ENCODE measurements around the gene TLR6.

The TLR6 gene

GRCh38 chr4:38803833-38804653 lies 52.6 kb downstream of the TLR6 start:
- Histone ChIP-seq H3K4me3 (ENCODE audit: low read depth in 1 of 2, low read length in 2 of 2) (peak overlapping the region; percentile 47 to 61), H3K4me1 (ENCODE audit: control insufficient read depth in 1 of 2, insufficient read depth in 2 of 2, low read length in 2 of 2) (peaks cover 0 to 13% of the 10 kb centered on the region in 2 donors)

GRCh38 chr4:38802561-38803355 lies 53.9 kb downstream of the TLR6 start:
- peak overlapping the region; percentile 40 to 47 for H3K4me3 ChIP-seq (ENCODE audit: low read depth in 1 of 2, low read length in 2 of 2)
- H3K9me3 ChIP-seq (ENCODE audit: control insufficient read depth in 1 of 2, low read length in 2 of 2), result no peaks in the 10 kb centered on the region
- H3K27me3 ChIP-seq (ENCODE audit: low read depth, low read length), result no peaks in the 10 kb centered on the region
- H3K27ac ChIP-seq (ENCODE audit: low read length), result no peak overlapping the region
- peaks cover 27 to 31% of the 10 kb centered on the region in 2 donors for H3K36me3 ChIP-seq (ENCODE audit: control insufficient read depth in 1 of 2, insufficient read depth in 2 of 2, low read length in 2 of 2)
- H3K4me1 ChIP-seq (ENCODE audit: control insufficient read depth in 1 of 2, insufficient read depth in 2 of 2, low read length in 2 of 2), result peaks cover 0 to 13% of the 10 kb centered on the region in 2 donors

More at GRCh38 chr4:38803833-38804653, 52.6 kb downstream of the TLR6 start:
- Histone ChIP-seq H3K27ac (ENCODE audit: low read length) (peak overlapping the region; percentile 80), H3K27me3 (ENCODE audit: low read depth, low read length) (no peaks in the 10 kb centered on the region), H3K36me3 (ENCODE audit: control insufficient read depth in 1 of 2, insufficient read depth in 2 of 2, low read length in 2 of 2) (peaks cover 14 to 18% of the 10 kb centered on the region in 2 donors), H3K9me3 (ENCODE audit: control insufficient read depth in 1 of 2, low read length in 2 of 2) (no peaks in the 10 kb centered on the region)

- H3K4me3 ChIP-seq (ENCODE audit: low read depth in 1 of 2, low read length in 2 of 2), result peak overlapping the region in 1 of 2 donors; percentile 27
- H3K9me3 ChIP-seq (ENCODE audit: control insufficient read depth in 1 of 2, low read length in 2 of 2), result no peaks in the 10 kb centered on the region
- no peak overlapping the region for H3K27ac ChIP-seq (ENCODE audit: low read length)
- no peaks in the 10 kb centered on the region for H3K27me3 ChIP-seq (ENCODE audit: low read depth, low read length)
- peaks cover 0 to 13% of the 10 kb centered on the region in 2 donors for H3K4me1 ChIP-seq (ENCODE audit: control insufficient read depth in 1 of 2, insufficient read depth in 2 of 2, low read length in 2 of 2)
- H3K36me3 ChIP-seq (ENCODE audit: control insufficient read depth in 1 of 2, insufficient read depth in 2 of 2, low read length in 2 of 2), result peaks cover 30 to 35% of the 10 kb centered on the region in 2 donors
Observed at GRCh38 chr4:38800961-38801450, 55.6 kb downstream of the TLR6 start.

- no peaks in the 10 kb centered on the region for H3K27me3 ChIP-seq (ENCODE audit: low read depth, low read length)
- H3K27ac ChIP-seq (ENCODE audit: low read length), result no peak overlapping the region
- peaks cover 0 to 8% of the 10 kb centered on the region in 2 donors for H3K4me1 ChIP-seq (ENCODE audit: control insufficient read depth in 1 of 2, insufficient read depth in 2 of 2, low read length in 2 of 2)
- H3K36me3 ChIP-seq (ENCODE audit: control insufficient read depth in 1 of 2, insufficient read depth in 2 of 2, low read length in 2 of 2), result peaks cover 30 to 35% of the 10 kb centered on the region in 2 donors
- H3K9me3 ChIP-seq (ENCODE audit: control insufficient read depth in 1 of 2, low read length in 2 of 2), result no peaks in the 10 kb centered on the region
- peak overlapping the region in 1 of 2 donors; percentile 27 for H3K4me3 ChIP-seq (ENCODE audit: low read depth in 1 of 2, low read length in 2 of 2)
Observed at GRCh38 chr4:38800366-38800765, 56.3 kb downstream of the TLR6 start.

- H3K4me1 ChIP-seq (ENCODE audit: control insufficient read depth in 1 of 2, insufficient read depth in 2 of 2, low read length in 2 of 2), result no peaks in the 10 kb centered on the region
Observed at GRCh38 chr4:38795087-38795486, 61.5 kb downstream of the TLR6 start.

GRCh38 chr4:38794051-38794450 lies 62.6 kb downstream of the TLR6 start:
- Histone ChIP-seq H3K27ac (ENCODE audit: low read length) (no peak overlapping the region), H3K4me1 (ENCODE audit: control insufficient read depth in 1 of 2, insufficient read depth in 2 of 2, low read length in 2 of 2) (no peaks in the 10 kb centered on the region), H3K27me3 (ENCODE audit: low read depth, low read length) (no peaks in the 10 kb centered on the region), H3K4me3 (ENCODE audit: low read depth in 1 of 2, low read length in 2 of 2) (no peak overlapping the region), H3K9me3 (ENCODE audit: control insufficient read depth in 1 of 2, low read length in 2 of 2) (peaks cover 0 to 2% of the 10 kb centered on the region in 2 donors), H3K36me3 (ENCODE audit: control insufficient read depth in 1 of 2, insufficient read depth in 2 of 2, low read length in 2 of 2) (peaks cover 16% of the 10 kb centered on the region in 2 donors)

More at GRCh38 chr4:38795087-38795486, 61.5 kb downstream of the TLR6 start:
- Histone ChIP-seq H3K36me3 (ENCODE audit: control insufficient read depth in 1 of 2, insufficient read depth in 2 of 2, low read length in 2 of 2) (peaks cover 25 to 27% of the 10 kb centered on the region in 2 donors), H3K27me3 (ENCODE audit: low read depth, low read length) (no peaks in the 10 kb centered on the region), H3K9me3 (ENCODE audit: control insufficient read depth in 1 of 2, low read length in 2 of 2) (no peaks in the 10 kb centered on the region), H3K27ac (ENCODE audit: low read length) (no peak overlapping the region), H3K4me3 (ENCODE audit: low read depth in 1 of 2, low read length in 2 of 2) (no peak overlapping the region)

- Histone ChIP-seq H3K4me1 (ENCODE audit: control insufficient read depth in 1 of 2, insufficient read depth in 2 of 2, low read length in 2 of 2) (no peaks in the 10 kb centered on the region), H3K9me3 (ENCODE audit: control insufficient read depth in 1 of 2, low read length in 2 of 2) (peaks cover 0 to 2% of the 10 kb centered on the region in 2 donors), H3K27me3 (ENCODE audit: low read depth, low read length) (no peaks in the 10 kb centered on the region), H3K27ac (ENCODE audit: low read length) (peak overlapping the region; percentile 26), H3K4me3 (ENCODE audit: low read depth in 1 of 2, low read length in 2 of 2) (no peak overlapping the region), H3K36me3 (ENCODE audit: control insufficient read depth in 1 of 2, insufficient read depth in 2 of 2, low read length in 2 of 2) (no peaks in the 10 kb centered on the region)
Observed at GRCh38 chr4:38791010-38791409, 65.6 kb downstream of the TLR6 start.

- Histone ChIP-seq H3K9me3 (ENCODE audit: control insufficient read depth in 1 of 2, low read length in 2 of 2) (peaks cover 0 to 2% of the 10 kb centered on the region in 2 donors), H3K4me3 (ENCODE audit: low read depth in 1 of 2, low read length in 2 of 2) (no peak overlapping the region), H3K27ac (ENCODE audit: low read length) (no peak overlapping the region), H3K27me3 (ENCODE audit: low read depth, low read length) (no peaks in the 10 kb centered on the region), H3K4me1 (ENCODE audit: control insufficient read depth in 1 of 2, insufficient read depth in 2 of 2, low read length in 2 of 2) (no peaks in the 10 kb centered on the region), H3K36me3 (ENCODE audit: control insufficient read depth in 1 of 2, insufficient read depth in 2 of 2, low read length in 2 of 2) (no peaks in the 10 kb centered on the region)
Observed at GRCh38 chr4:38788317-38788716, 68.3 kb downstream of the TLR6 start.

- Histone ChIP-seq H3K27me3 (ENCODE audit: low read depth, low read length) (no peaks in the 10 kb centered on the region), H3K9me3 (ENCODE audit: control insufficient read depth in 1 of 2, low read length in 2 of 2) (peaks cover 0 to 2% of the 10 kb centered on the region in 2 donors), H3K36me3 (ENCODE audit: control insufficient read depth in 1 of 2, insufficient read depth in 2 of 2, low read length in 2 of 2) (no peaks in the 10 kb centered on the region), H3K4me3 (ENCODE audit: low read depth in 1 of 2, low read length in 2 of 2) (no peak overlapping the region), H3K27ac (ENCODE audit: low read length) (no peak overlapping the region), H3K4me1 (ENCODE audit: control insufficient read depth in 1 of 2, insufficient read depth in 2 of 2, low read length in 2 of 2) (no peaks in the 10 kb centered on the region)
Observed at GRCh38 chr4:38787693-38788092, 68.9 kb downstream of the TLR6 start.

- no peaks in the 10 kb centered on the region for H3K36me3 ChIP-seq (ENCODE audit: control insufficient read depth in 1 of 2, insufficient read depth in 2 of 2, low read length in 2 of 2)
- no peak overlapping the region for H3K27ac ChIP-seq (ENCODE audit: low read length)
- H3K4me1 ChIP-seq (ENCODE audit: control insufficient read depth in 1 of 2, insufficient read depth in 2 of 2, low read length in 2 of 2), result no peaks in the 10 kb centered on the region
- H3K9me3 ChIP-seq (ENCODE audit: control insufficient read depth in 1 of 2, low read length in 2 of 2), result peaks cover 0 to 2% of the 10 kb centered on the region in 2 donors
- H3K4me3 ChIP-seq (ENCODE audit: low read depth in 1 of 2, low read length in 2 of 2), result no peak overlapping the region
- no peaks in the 10 kb centered on the region for H3K27me3 ChIP-seq (ENCODE audit: low read depth, low read length)
Observed at GRCh38 chr4:38785901-38786402, 70.7 kb downstream of the TLR6 start.
